C4-2B (cell line): ENCODE data around the gene CDH23.

ENCODE experiments used
- H3K27ac ChIP-seq: fragments of 450-650 bp; 2 replicates; pipeline ENCODE4 v1.5.1; 2017
- ZFX ChIP-seq: fragments of 450-650 bp; IDR thresholded peaks from 2 replicates; pipeline ENCODE4 v1.6.1; 2017
- TF ChIP-seq, protein P1 (sequence below): fragments of 450-650 bp; conservative IDR thresholded peaks from 2 replicates; pipeline ENCODE4 v1.5.1; 2017; ENCODE audit warnings: mild to moderate bottlenecking

Gene CDH23

DNA sequence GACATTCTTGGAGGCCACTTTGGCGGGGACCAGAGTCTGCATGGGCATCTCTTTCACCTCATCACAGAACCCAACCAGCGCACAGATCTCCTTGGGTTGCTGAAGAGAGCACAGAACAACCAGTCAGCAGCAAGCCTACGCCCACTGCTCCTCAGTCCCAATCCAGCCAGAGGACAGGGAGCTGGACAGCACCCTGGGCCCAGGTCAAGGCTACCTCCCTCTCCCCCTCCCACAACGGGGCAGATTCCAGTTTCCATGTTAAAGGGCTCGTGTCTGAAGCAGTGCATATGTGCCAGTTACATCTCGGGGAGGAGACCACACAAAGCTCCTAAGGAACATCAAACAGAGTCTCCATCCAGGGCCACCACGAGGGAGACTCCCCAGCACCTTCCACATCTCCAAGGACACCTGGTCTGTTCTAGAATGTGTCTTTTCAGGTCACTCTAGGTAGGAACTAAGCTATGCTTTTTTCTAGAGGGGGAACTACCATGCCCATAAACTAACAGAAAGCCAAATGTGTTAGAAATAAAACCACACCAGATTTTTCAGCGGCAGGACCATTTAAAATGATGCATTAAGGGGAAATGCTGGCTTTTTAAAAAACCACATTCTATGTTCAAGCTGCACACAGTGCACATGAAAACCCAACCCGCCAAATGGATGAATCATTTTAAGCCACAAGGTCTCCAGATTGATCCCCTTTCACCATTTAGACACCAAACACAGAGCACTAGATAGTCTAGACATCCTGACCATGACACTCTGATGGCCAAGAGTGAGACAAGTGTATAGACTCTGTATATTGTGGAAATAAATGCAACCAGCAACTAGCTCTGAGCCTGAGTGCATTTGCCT lies 425.4 kb downstream of the CDH23 start:
- H3K27ac ChIP-seq, result no peak overlapping the region
- no peak for TF ChIP-seq ZFX
- TF ChIP-seq, protein P1, sequence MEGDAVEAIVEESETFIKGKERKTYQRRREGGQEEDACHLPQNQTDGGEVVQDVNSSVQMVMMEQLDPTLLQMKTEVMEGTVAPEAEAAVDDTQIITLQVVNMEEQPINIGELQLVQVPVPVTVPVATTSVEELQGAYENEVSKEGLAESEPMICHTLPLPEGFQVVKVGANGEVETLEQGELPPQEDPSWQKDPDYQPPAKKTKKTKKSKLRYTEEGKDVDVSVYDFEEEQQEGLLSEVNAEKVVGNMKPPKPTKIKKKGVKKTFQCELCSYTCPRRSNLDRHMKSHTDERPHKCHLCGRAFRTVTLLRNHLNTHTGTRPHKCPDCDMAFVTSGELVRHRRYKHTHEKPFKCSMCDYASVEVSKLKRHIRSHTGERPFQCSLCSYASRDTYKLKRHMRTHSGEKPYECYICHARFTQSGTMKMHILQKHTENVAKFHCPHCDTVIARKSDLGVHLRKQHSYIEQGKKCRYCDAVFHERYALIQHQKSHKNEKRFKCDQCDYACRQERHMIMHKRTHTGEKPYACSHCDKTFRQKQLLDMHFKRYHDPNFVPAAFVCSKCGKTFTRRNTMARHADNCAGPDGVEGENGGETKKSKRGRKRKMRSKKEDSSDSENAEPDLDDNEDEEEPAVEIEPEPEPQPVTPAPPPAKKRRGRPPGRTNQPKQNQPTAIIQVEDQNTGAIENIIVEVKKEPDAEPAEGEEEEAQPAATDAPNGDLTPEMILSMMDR, result no peak

DNA sequence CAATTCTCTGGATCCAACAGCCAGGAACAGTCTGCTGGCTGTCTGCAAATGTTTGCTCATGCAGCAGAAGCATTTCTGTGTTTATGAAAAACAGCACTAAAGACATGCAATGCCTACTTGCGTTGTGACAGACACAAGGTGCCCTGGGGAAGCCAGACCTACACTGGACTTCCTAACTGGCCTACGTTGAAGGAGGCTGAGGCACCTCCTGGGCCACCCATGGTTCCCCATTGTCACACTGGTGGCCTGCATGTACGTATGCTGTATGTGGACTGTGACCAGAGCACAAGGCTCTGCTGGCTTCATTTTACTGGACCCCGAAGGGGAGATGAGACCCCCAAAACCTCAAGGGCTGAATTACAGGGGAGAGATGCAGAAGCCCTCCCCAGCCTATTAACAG lies 426.6 kb downstream of the CDH23 start:
- H3K27ac ChIP-seq, result no peak overlapping the region
- no peak for TF ChIP-seq ZFX

DNA sequence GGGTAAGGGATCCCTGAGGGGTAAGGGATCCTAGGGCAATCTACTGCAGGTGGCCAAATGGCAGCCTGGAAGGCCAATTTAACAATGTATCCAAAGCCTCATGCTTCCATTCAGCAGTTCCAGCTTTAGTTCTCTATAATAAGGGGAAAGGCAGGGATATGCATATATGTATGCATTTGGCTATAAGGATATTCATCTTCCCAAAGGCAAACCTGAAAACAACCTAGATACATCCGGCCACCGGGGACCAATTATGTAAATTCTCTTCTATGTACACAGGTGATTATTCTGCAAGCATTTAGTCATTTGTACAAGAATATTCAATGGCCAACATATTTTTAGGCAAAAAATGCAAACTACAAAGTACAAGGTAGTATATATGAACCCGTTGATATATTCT lies 427.6 kb downstream of the CDH23 start:
- TF ChIP-seq, protein P1, result no peak
- no peak for TF ChIP-seq ZFX
- H3K27ac ChIP-seq, result no peak overlapping the region

- TF ChIP-seq ZFX, result no peak
- H3K27ac ChIP-seq, result no peak overlapping the region
Measured at GRCh38 chr10:71825217-71825616, 428.5 kb downstream of the CDH23 start.

GRCh38 chr10:71827852-71828251 lies 431.1 kb downstream of the CDH23 start:
- H3K27ac ChIP-seq, result no peak overlapping the region
- TF ChIP-seq, protein P1, result no peak
- TF ChIP-seq ZFX, result no peak

GRCh38 chr10:71828702-71829101 lies 432.0 kb downstream of the CDH23 start:
- H3K27ac ChIP-seq, result no peak overlapping the region
- no peak for TF ChIP-seq ZFX
- TF ChIP-seq, protein P1, result no peak

GRCh38 chr10:71829171-71829570 lies 432.5 kb downstream of the CDH23 start:
- TF ChIP-seq, protein P1, result no peak
- TF ChIP-seq ZFX, result no peak
- no peak overlapping the region for H3K27ac ChIP-seq

DNA sequence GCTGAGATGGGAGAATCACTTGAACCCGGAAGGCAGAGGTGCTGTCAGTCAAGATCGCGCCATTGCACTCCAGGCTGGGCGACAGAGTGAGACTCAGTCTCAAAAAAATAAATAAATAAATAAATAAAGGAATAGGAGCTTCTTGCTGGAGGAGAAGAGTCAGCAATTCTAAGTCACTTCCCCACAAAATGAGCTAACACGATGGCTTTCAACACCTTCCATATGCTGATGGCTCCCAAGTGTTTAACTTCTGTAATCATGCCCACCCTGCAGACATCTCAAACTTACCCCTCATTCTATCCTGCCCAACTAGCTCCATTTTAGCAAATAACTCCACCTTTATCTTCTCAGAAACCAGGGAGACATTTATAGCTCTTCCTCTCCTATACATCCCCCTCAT lies 433.2 kb downstream of the CDH23 start:
- no peak overlapping the region for H3K27ac ChIP-seq
- TF ChIP-seq, protein P1, result no peak
- no peak for TF ChIP-seq ZFX
